Stimulated activated CD4-positive, alpha-beta T cell treated with anti-CD3 and anti-CD28 coated beads, Interleukin-15, amount 100 ng/mL, for 1 hour (primary cell): ENCODE measurements around the gene KIAA0232.
A peak's percentile ranks its signal among the peaks of the same experiment; 100 is the strongest.
"Not testable (repeated sequence)": the region's sequence is repeated elsewhere in the genome, so short reads cannot be mapped to it uniquely, and the experiment has no call there.

Source experiments
- DNase-seq, 2 donors: peaks; one replicate each; pipeline ENCODE4 v3.0.0-alpha.2; 2020; ENCODE audit warnings: low read depth in 1 of 2, low spot score in 1 of 2

The KIAA0232 gene

GRCh38 chr4:6773616-6774540 lies 8.6 kb upstream of the KIAA0232 start:
- DNase-seq, result no peak

GRCh38 chr4:6775746-6776145 lies 6.8 kb upstream of the KIAA0232 start:
- DNase-seq, result no peak

GRCh38 chr4:6776920-6777635 lies 5.4 kb upstream of the KIAA0232 start:
- no peak for DNase-seq

GRCh38 chr4:6777636-6778281 lies 4.8 kb upstream of the KIAA0232 start:
- no peak for DNase-seq

- DNase-seq, result no peak
Observed at GRCh38 chr4:6778435-6778834, 4.1 kb upstream of the KIAA0232 start.

- DNase-seq, result no peak
Observed at GRCh38 chr4:6779667-6780565, 2.6 kb upstream of the KIAA0232 start.

GRCh38 chr4:6781113-6781512 lies 1.4 kb upstream of the KIAA0232 start:
- DNase-seq, result no peak

- no peak for DNase-seq
Observed at GRCh38 chr4:6781561-6781960, 966 bp upstream of the KIAA0232 start.

GRCh38 chr4:6782846-6783110 lies 251 bp downstream of the KIAA0232 start:
- DNase-seq, result no peak

- DNase-seq, result peak; percentile 81 to 90
Observed at GRCh38 chr4:6783111-6783981, 819 bp downstream of the KIAA0232 start.

- no peak for DNase-seq
Observed at GRCh38 chr4:6785572-6785925, 3.0 kb downstream of the KIAA0232 start.

- no peak for DNase-seq
Observed at GRCh38 chr4:6788123-6788522, 5.6 kb downstream of the KIAA0232 start.

GRCh38 chr4:6791245-6791644 lies 8.7 kb downstream of the KIAA0232 start:
- not testable (repeated sequence) for DNase-seq

GRCh38 chr4:6791796-6792195 lies 9.3 kb downstream of the KIAA0232 start:
- not testable (repeated sequence) for DNase-seq

GRCh38 chr4:6794189-6794588 lies 11.7 kb downstream of the KIAA0232 start:
- DNase-seq, result no peak

- DNase-seq, result no peak
Observed at GRCh38 chr4:6795821-6796220, 13.3 kb downstream of the KIAA0232 start.

- not testable (repeated sequence) for DNase-seq
Observed at GRCh38 chr4:6797368-6797767, 14.8 kb downstream of the KIAA0232 start.

- DNase-seq, result no peak
Observed at GRCh38 chr4:6799091-6799490, 16.6 kb downstream of the KIAA0232 start.

- DNase-seq, result no peak
Observed at GRCh38 chr4:6802025-6802424, 19.5 kb downstream of the KIAA0232 start.

- no peak for DNase-seq
Observed at GRCh38 chr4:6802626-6803025, 20.1 kb downstream of the KIAA0232 start.
